AG09319 (cell line): ENCODE data around the gene TNIP1.
A peak's percentile ranks its signal among the peaks of the same experiment; 100 is the strongest.

ENCODE experiments used
- DNase-seq: peaks from one replicate; pipeline ENCODE4 v3.0.0-alpha.2; 2010; ENCODE audit warnings: low read depth; ENCODE audit errors: extremely low read depth
- TF ChIP-seq, protein P1 (sequence below): IDR thresholded peaks from 2 replicates; pipeline ENCODE4 v1.5.1; 2011; ENCODE audit warnings: low read depth, mild to moderate bottlenecking, inconsistent platforms, low read length, moderate library complexity

The TNIP1 gene

DNA sequence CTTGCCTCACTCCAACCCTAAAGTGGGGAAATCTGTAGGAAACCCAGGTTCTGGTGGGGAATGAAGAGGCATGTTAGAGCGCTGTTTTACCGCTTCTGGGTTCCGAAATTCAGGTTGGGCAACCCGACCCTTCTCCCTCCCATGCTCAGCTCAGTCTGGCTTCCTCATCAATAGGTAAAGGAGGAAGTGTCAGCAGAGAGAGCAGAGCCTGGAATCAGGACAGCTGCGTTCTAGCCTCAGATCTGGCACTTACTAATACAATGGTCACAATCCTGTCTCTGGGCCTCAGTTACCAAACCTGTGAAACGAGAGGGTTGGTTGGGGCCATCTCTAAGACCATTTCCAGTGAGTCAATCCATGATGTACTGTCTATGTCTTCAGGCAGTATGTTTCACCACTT is 16.2 kb upstream of the TNIP1 start:
- no peak for DNase-seq
- TF ChIP-seq, protein P1, sequence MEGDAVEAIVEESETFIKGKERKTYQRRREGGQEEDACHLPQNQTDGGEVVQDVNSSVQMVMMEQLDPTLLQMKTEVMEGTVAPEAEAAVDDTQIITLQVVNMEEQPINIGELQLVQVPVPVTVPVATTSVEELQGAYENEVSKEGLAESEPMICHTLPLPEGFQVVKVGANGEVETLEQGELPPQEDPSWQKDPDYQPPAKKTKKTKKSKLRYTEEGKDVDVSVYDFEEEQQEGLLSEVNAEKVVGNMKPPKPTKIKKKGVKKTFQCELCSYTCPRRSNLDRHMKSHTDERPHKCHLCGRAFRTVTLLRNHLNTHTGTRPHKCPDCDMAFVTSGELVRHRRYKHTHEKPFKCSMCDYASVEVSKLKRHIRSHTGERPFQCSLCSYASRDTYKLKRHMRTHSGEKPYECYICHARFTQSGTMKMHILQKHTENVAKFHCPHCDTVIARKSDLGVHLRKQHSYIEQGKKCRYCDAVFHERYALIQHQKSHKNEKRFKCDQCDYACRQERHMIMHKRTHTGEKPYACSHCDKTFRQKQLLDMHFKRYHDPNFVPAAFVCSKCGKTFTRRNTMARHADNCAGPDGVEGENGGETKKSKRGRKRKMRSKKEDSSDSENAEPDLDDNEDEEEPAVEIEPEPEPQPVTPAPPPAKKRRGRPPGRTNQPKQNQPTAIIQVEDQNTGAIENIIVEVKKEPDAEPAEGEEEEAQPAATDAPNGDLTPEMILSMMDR, result no peak

DNA sequence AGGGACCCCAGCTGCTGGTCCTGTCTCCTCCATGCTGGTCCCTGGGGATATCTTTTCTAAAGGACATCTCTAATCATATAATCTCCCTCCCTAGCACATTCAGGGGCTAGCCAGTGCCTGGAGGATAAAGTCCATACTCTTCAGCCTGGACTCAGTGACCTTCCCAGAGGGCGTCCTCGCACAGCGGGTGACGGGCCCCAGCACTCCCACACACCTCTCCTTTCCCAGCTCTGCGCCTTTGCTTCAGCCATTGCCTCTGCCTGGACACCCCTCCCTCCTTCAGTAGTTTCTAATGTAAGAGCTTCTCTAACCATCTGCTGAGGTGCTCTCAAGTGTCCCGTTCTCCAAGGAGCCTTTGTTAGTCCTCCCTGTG is 15.2 kb upstream of the TNIP1 start:
- TF ChIP-seq, protein P1, result no peak
- DNase-seq, result no peak

DNA sequence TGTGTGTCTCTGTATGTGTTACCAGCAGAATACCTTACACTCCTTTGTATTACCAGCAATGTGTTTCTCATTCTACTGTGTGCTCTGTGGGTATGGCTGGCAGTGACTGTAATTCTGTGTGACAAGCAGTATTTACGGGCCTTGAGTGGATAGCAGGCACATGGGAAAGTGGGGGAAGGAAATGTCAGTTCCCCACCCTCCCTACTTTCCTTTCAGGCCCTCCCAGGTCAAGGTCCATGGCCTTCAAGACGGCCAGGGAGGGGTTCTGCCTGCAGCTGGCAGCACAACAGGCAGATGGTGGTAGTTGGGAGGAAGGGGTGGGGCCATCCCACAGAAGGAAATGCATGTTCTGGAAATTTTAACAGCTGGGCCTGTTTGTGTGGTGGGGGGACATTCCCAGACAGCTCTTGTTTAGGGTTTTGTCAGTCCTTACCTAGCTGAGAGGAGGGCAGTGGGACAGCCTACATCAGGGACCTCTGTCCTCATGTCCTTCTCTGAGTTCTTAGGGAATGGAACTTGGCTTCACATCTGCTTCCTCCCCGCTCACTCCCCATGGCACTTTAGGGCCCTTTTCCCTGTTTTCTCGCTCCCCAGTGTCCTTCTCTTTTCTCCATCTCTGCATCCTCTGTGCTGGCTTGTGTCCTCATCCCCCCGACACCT is 14.6 kb upstream of the TNIP1 start:
- DNase-seq, result peak; percentile 40
- TF ChIP-seq, protein P1, result no peak

DNA sequence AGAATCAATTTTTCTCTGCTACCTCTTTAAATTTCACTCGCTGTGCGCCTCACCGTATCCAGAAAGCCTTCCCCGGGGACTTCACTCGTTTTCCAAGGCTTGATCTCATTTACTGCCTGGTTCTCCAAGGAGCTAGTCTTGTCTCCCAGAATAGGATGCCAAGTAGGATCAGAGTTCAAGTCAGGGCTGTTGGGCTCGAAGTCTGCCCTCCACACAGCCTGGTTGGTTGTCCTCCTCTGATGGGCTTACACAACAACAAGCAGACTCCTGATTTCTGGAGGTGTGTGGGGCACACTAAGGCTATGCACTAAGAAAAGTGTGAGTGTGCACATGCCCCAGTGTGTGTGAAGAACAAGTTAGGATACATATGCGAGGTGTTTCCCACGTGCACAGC is 14.0 kb upstream of the TNIP1 start:
- DNase-seq, result no peak
- TF ChIP-seq, protein P1, result no peak

DNA sequence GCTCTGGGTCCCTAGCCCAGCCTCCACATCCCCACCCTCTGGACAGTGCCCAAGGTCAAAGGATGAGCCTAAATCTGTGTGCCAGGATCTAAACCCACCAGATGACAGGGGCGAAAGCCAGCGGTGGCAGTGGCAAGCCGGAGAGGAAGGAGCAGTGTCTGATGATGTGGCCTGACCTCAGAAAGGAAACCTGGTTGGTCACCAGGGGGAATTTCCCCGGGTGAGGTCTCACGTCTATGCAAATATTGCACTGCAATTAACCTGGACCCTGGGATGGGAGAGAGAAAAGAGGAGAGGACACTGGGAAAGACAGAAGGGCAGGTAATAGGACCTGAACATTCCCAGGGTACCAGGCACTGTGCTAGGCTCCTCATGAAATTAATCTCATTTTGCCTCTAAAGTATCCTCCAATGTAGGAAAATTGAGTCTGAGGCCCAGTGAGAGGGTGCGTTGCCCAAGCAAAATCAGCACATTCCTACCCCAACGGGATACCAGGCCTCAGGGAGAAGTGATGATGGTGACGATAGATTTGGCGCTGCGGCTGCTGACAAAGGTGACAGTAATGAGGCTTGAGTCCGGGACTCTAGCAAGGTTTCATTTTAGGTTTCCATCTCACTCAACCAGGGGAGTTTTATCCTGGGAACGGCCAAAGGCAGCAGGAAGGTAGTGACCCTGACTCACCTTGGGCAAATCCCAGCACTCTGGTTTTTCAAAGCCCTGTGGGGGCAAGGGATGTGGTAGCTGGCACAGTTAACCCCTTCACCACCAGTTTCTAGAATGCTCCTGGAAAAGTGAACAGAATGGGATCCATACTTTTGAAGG is 13.4 kb upstream of the TNIP1 start:
- TF ChIP-seq, protein P1, result no peak
- no peak for DNase-seq

DNA sequence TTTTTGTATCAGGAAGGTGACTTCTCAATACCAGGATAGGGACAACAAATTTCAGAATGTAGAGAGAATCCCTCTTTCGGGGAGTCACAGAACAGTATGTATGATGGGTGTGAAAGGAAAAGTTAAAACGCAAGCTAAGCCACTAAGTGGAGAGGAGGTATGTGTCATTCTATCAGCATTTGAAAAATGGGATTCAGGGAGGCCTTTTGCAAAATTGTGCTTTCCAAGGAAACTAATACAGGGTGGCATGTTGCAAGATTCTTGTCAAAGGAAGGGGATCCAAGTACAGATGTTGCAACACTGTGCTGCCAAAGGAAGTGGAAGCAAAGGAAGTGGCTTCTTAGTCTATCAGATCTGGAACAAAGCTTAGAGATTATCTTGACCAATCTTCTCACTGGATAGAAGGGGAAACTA is 12.6 kb upstream of the TNIP1 start:
- peak; percentile 85 for DNase-seq
- TF ChIP-seq, protein P1, result no peak

DNA sequence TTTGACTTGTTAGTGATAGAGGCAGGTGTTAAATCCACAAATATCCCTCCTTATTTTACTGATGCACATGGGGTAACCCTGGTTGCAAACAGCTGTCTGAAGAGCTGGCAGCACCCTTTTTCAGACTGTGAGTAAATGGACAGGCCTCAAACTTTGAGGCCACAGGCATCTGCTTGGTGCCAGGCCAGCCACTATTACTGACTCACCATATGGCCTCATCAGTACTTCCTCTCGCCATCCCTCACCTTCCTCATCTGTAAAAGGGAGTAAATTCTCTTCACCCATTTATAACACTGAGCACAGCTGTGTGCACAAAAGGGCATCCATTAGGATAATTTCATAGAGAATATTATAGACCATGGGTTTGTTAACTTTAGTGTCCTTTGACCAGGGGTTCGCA is 11.9 kb upstream of the TNIP1 start:
- TF ChIP-seq, protein P1, result no peak
- DNase-seq, result no peak
